Stimulated activated CD8-positive, alpha-beta memory T cell treated with anti-CD3 and anti-CD28 coated beads, Interleukin-4, amount 100 ng/mL, for 24 hours (primary cell): Measurements from ENCODE around the gene ANKRD61.
"Not testable (repeated sequence)": the region's sequence is repeated elsewhere in the genome, so short reads cannot be mapped to it uniquely, and the experiment has no call there.

Experiments used
- DNase-seq: peaks from one replicate; pipeline ENCODE4 v3.0.0-alpha.2; 2020; ENCODE audit warnings: low read depth

ANKRD61 gene

GRCh38 chr7:6030988-6031387 lies at the start of gene ANKRD61:
Gene ANKRD61 (plus strand): TSS chr7:6031376. CDS start chr7:6031376, 0 bp downstream.
- DNase-seq = no peak

- not testable (repeated sequence) for DNase-seq
These were observed 44.1 kb upstream of the ANKRD61 start for GRCh38 chr7:5987061-5987460.

GRCh38 chr7:5997210-5997808 lies 33.9 kb upstream of the ANKRD61 start:
- DNase-seq = no peak

GRCh38 chr7:6007386-6007785 lies 23.8 kb upstream of the ANKRD61 start:
- DNase-seq = no peak

- DNase-seq = not testable (repeated sequence)
These were observed 23.2 kb upstream of the ANKRD61 start for GRCh38 chr7:6007835-6008590.

GRCh38 chr7:6008668-6009611 lies 22.2 kb upstream of the ANKRD61 start, which contains the start of the genes AIMP2 and PMS2:
Gene AIMP2 (plus strand): TSS chr7:6009272. CDS start chr7:6009364, 92 bp downstream.
Gene PMS2 (minus strand): TSS chr7:6009049. CDS start chr7:6009019, 30 bp downstream.
- DNase-seq = peak; percentile 93

GRCh38 chr7:6010370-6010769 lies 20.8 kb upstream of the ANKRD61 start:
- not testable (repeated sequence) for DNase-seq

- no peak for DNase-seq
These were observed 19.6 kb upstream of the ANKRD61 start for GRCh38 chr7:6011541-6011940.

GRCh38 chr7:6012355-6013104 lies 18.6 kb upstream of the ANKRD61 start:
- DNase-seq = no peak

GRCh38 chr7:6015917-6016652 lies 15.1 kb upstream of the ANKRD61 start:
- no peak for DNase-seq

- no peak for DNase-seq
These were observed 14.6 kb upstream of the ANKRD61 start for GRCh38 chr7:6016653-6016966.

- DNase-seq = no peak
These were observed 10.5 kb upstream of the ANKRD61 start for GRCh38 chr7:6020371-6021286.

GRCh38 chr7:6022707-6023106 lies 8.5 kb upstream of the ANKRD61 start:
- DNase-seq = no peak

GRCh38 chr7:6023974-6024435 lies 7.2 kb upstream of the ANKRD61 start:
- no peak for DNase-seq

GRCh38 chr7:6026011-6026819 lies 5.0 kb upstream of the ANKRD61 start:
- DNase-seq = peak; percentile 45

- no peak for DNase-seq
These were observed 4.3 kb upstream of the ANKRD61 start for GRCh38 chr7:6026820-6027311.

- no peak for DNase-seq
These were observed 3.3 kb upstream of the ANKRD61 start for GRCh38 chr7:6027806-6028365.

GRCh38 chr7:6028563-6028962 lies 2.6 kb upstream of the ANKRD61 start:
- no peak for DNase-seq
